Measurements from ENCODE around the gene NUP214.
"Not testable (repeated sequence)": the region's sequence is repeated elsewhere in the genome, so short reads cannot be mapped to it uniquely, and the experiment has no call there.

Gene NUP214

GRCh38 chr9:131161585-131161984 lies 36.2 kb downstream of the NUP214 start:
- no peak for DNase-seq

GRCh38 chr9:131162886-131163285 lies 37.5 kb downstream of the NUP214 start:
- DNase-seq, result no peak

- no peak for DNase-seq
These were observed 40.1 kb downstream of the NUP214 start for GRCh38 chr9:131165523-131165922.

GRCh38 chr9:131167146-131167692 lies 41.8 kb downstream of the NUP214 start:
- DNase-seq, result no peak

GRCh38 chr9:131167936-131168335 lies 42.5 kb downstream of the NUP214 start:
- no peak for DNase-seq

- no peak for DNase-seq
These were observed 44.3 kb downstream of the NUP214 start for GRCh38 chr9:131169563-131170240.

GRCh38 chr9:131173995-131174394 lies 48.6 kb downstream of the NUP214 start:
- DNase-seq, result no peak

- no peak for DNase-seq
These were observed 49.4 kb downstream of the NUP214 start for GRCh38 chr9:131174681-131175239.

- no peak for DNase-seq
These were observed 52.5 kb downstream of the NUP214 start for GRCh38 chr9:131177898-131178297.

GRCh38 chr9:131178382-131178781 lies 53.0 kb downstream of the NUP214 start:
- DNase-seq, result peak; percentile 72

GRCh38 chr9:131178926-131179325 lies 53.5 kb downstream of the NUP214 start:
- no peak for DNase-seq

- DNase-seq, result peak; percentile 95
These were observed 54.3 kb downstream of the NUP214 start for GRCh38 chr9:131179561-131180219.

GRCh38 chr9:131180454-131180853 lies 55.1 kb downstream of the NUP214 start:
- DNase-seq, result peak; percentile 98

- no peak for DNase-seq
These were observed 55.8 kb downstream of the NUP214 start for GRCh38 chr9:131181091-131181681.

GRCh38 chr9:131185924-131186323 lies 60.5 kb downstream of the NUP214 start:
- DNase-seq, result no peak

GRCh38 chr9:131186622-131187021 lies 61.2 kb downstream of the NUP214 start:
- no peak for DNase-seq

GRCh38 chr9:131187957-131188356 lies 62.6 kb downstream of the NUP214 start:
- DNase-seq, result no peak

GRCh38 chr9:131188976-131189375 lies 63.6 kb downstream of the NUP214 start:
- no peak for DNase-seq

GRCh38 chr9:131190191-131190590 lies 64.8 kb downstream of the NUP214 start:
- DNase-seq, result no peak

- not testable (repeated sequence) for DNase-seq
These were observed 65.6 kb downstream of the NUP214 start for GRCh38 chr9:131191032-131191431.

GRCh38 chr9:131191857-131192256 lies 66.5 kb downstream of the NUP214 start:
- no peak for DNase-seq

- no peak for DNase-seq
These were observed 67.7 kb downstream of the NUP214 start for GRCh38 chr9:131193051-131193450.

GRCh38 chr9:131194762-131195161 lies 69.4 kb downstream of the NUP214 start:
- no peak for DNase-seq
